ENCODE results near the gene TTLL1.

GRCh38 chr22:43013355-43014315, 75.6 kb downstream of the TTLL1 start:
- TF ChIP-seq POLR2AphosphoS5 (IDR thresholded peaks at IDR 0.05; ENCODE audit: low read depth, low read length) (no peak), JUND (IDR thresholded peaks at IDR 0.05) (no peak)
